GM20431 (cell line): ENCODE results near the gene JAZF1.

Source experiments
- in situ Hi-C: fragments of 300-500 bp; cut with MseI, MboI; formaldehyde crosslinking; loops from one replicate; pipeline ENCODE4 v1.15.0; 2020; ENCODE audit warnings: low sequenced_read_pairs; ENCODE audit not compliant: unreplicated experiment

Gene JAZF1

GRCh38 chr7:27996141-27996540 lies 184.5 kb downstream of the JAZF1 start:
- in situ Hi-C loops: no loop called here

GRCh38 chr7:27995228-27995627 lies 185.4 kb downstream of the JAZF1 start:
- in situ Hi-C loops: no loop called here

DNA sequence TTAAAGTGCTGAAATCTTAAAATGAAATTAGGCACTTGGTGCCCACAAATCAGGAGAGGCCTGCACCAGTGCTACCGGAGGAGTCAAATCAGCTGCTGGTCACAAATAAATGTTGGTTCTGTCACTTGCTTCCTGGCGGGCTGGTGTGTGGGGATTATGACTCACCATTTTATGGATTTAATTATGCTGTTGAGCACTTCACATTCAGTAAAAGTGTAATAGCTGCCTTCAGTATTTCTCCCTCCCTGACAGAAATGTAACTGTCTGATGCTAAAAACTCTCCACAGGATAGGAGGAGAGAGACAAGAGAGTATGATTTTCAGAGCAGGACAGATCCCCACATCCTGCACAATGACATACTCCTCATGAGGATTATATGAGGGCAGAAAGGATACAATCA lies 186.0 kb downstream of the JAZF1 start:
- in situ Hi-C loops: no loop called here

- in situ Hi-C loops: no loop called here
Measured at GRCh38 chr7:27992755-27993493, 187.7 kb downstream of the JAZF1 start.

DNA sequence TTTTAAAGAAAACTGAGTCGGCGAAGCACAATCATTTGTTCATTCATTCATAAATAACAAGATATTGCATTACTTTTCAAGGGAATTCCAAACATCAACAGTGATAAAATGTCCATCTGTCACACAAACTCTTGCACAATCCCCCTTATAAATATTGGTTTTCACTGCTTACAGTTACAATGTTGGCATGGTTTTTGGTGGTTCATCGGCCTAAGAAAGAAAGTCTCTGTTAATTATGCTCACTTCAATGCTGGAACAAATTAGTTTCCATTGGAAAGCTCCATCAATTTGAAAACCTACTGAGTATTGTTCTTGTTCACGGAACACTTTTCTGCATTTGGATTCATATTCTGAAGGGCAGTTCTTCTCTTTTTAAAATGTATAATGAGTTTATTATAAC lies 188.5 kb downstream of the JAZF1 start:
- in situ Hi-C loops: no loop called here

GRCh38 chr7:27991006-27991528 lies 189.5 kb downstream of the JAZF1 start:
- in situ Hi-C loops: no loop called here

- in situ Hi-C loops: no loop called here
Measured at GRCh38 chr7:27976531-27976930, 204.1 kb downstream of the JAZF1 start.

DNA sequence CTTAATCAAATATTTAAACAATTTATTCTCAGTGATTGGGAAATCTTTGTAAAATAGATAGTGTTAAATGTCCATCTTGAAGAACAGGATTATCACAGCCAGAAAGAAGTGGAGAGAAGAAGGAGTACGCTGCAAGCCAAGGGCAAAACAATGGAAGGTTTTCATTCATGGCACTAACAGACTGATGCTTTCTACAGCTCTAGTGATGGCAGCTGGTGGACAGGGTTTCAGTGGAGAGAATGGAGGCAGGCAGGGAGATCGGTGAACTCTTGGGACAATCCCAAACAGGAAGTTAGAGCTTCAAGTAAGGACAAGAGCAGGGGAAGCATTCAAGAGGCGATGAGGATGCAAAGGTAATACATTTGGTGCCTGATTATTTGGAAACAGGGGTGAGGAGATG lies 207.0 kb downstream of the JAZF1 start:
- in situ Hi-C loops: no loop called here

- in situ Hi-C loops: no loop called here
Measured at GRCh38 chr7:27972276-27972675, 208.3 kb downstream of the JAZF1 start.

- in situ Hi-C loops: no loop called here
Measured at GRCh38 chr7:27971171-27971812, 209.3 kb downstream of the JAZF1 start.

DNA sequence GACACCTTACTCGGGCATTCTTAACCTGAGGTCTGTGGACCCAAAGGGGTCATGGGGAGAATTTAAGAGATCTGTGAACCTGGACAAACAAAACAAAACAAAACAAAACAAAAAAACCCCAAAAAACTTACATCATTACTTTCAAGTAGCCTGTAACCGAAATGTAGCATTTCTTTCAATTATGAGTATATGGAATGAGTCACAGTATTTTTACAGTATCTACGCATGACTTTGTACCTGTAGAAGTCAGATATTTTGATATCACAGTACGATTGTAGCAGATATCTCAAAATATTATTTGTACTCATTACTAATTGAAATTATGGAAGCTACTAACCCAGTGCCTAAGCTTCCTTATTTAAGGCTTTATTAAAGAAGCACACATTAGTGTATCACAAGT lies 210.2 kb downstream of the JAZF1 start:
- in situ Hi-C loops: no loop called here

GRCh38 chr7:27969346-27969745 lies 211.2 kb downstream of the JAZF1 start:
- in situ Hi-C loops: no loop called here

GRCh38 chr7:27967639-27968038 lies 213.0 kb downstream of the JAZF1 start:
- in situ Hi-C loops: no loop called here

DNA sequence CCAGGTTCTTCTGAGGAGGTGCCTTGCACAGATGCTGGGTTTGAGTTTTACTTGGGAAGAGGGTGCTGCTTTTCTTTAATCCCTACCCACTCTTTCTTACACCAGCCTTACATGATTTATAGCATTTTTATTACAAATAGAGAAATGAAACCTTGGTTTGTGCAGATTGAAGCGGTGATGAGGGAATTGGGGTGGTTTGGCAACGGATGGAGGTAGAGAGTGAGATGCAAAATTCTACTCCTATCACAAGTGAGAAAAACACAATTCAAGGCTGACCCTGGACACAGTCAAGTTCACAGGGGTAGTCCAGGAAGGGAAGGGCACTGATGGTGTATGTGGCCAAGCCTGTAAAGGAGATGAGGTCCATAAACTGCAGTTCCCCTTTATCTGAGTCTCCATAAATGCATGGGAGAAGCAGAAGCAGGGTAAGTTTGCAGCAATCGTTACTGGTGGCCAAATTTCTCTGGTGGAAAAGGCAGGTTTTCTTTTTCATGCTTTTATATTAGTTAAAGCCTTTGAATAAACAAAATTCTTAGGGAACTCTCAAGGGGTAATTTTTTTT lies 214.3 kb downstream of the JAZF1 start:
- in situ Hi-C loops: no loop called here

DNA sequence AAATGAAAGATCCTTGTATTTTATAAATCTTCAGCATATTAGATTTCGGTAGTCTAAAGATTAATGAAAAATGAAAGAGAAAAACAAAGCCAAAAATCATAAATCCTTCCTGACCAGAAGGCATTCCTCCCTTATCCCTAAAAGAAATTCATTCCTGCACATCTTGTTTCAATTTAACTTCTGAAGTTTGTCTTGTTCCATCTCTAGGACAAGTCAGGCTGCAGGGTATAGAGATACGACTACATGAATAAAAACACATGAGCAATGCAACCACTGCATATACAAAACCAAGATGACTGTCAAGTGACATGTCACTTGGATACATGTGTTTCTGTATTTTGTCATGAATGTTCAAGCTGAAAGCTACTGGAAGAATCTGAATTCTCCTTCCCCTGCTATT lies 214.9 kb downstream of the JAZF1 start:
- in situ Hi-C loops: no loop called here

DNA sequence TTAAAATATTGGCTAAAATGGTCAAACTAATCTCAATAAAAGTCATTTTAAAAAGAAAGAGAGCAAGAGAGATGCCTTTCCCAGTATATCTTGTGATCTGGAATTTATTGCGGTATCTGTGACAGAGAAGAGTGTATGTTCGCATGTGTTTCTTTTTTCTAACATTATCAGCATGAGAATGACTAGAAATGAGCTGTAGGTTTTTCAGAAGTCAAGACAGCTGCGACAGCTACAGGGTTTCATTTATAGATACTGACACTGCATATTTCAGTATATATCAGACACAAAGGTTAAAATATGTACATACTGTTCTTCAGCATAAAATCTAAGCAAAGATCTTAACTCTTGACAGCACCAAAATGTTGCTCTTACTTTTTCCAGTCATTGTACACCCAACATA lies 215.8 kb downstream of the JAZF1 start:
- in situ Hi-C loops: no loop called here

- in situ Hi-C loops: no loop called here
Measured at GRCh38 chr7:27963056-27963455, 217.5 kb downstream of the JAZF1 start.

DNA sequence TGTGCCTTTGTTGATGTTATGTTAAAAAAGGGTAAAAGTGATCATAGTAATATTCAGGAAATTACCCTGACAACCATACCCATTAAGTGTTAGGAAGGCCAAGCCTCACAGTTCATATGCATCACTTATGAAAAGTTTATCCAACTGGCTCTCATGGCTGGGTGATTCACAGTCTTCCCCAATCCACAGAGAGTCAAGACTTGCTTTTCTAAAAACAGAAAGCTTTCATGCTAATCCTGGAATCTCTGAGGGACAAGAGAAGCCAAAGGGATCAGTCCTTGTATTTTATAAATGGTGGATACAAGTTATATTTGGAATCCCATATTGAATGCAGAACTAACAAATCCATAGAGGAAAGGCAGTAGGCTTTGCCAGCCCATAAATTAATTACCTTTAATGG lies 218.3 kb downstream of the JAZF1 start:
- in situ Hi-C loops: no loop called here

- in situ Hi-C loops: no loop called here
Measured at GRCh38 chr7:27961255-27961654, 219.3 kb downstream of the JAZF1 start.

GRCh38 chr7:27960415-27960814 lies 220.2 kb downstream of the JAZF1 start:
- in situ Hi-C loops: no loop called here

- in situ Hi-C loops: no loop called here
Measured at GRCh38 chr7:27958933-27959548, 221.6 kb downstream of the JAZF1 start.
